GM23338 (cell line): ENCODE results near the gene SP6. TPM values are rescaled to one million over a fixed set of nuclear protein-coding genes. Genes with fewer than 3 reads are reported as not detected.
A peak's percentile ranks its signal among the peaks of the same experiment; 100 is the strongest.

Source experiments
- ATAC-seq: fragments of 200-7000 bp; cut with Tn5 transposase; 3 replicates; pipeline ENCODE4 v1.9.1; 2020
- DNase-seq: peaks from one replicate; pipeline ENCODE4 v3.0.0-alpha.2; 2015; ENCODE audit warnings: low spot score
- H2AFZ ChIP-seq: fragments of 200-600 bp; sonication (generic); 2 replicates; pipeline ENCODE4 v1.8.0; 2016; ENCODE audit warnings: antibody characterized with exemption, mild to moderate bottlenecking, moderate library complexity
- H3F3A ChIP-seq: fragments of 200-600 bp; sonication (generic); replicated peaks from 2 replicates; pipeline ENCODE4 v1.8.0; 2017; ENCODE audit warnings: antibody characterized with exemption, mixed run types, low read depth
- H3K27ac ChIP-seq: fragments of 200-600 bp; sonication (generic); 2 replicates; pipeline ENCODE4 v1.6.1; 2016; ENCODE audit warnings: low read depth
- H3K27me3 ChIP-seq: fragments of 200-600 bp; sonication (generic); 2 replicates; pipeline ENCODE4 v1.8.0; 2016; ENCODE audit warnings: mild to moderate bottlenecking, mixed run types, moderate library complexity; ENCODE audit not compliant: insufficient read depth
- H3K36me3 ChIP-seq: fragments of 200-600 bp; sonication (generic); 2 replicates; pipeline ENCODE4 v1.8.0; 2016; ENCODE audit warnings: mild to moderate bottlenecking; ENCODE audit not compliant: insufficient read depth
- H3K4me1 ChIP-seq: fragments of 200-600 bp; sonication (generic); 2 replicates; pipeline ENCODE4 v1.8.0; 2016; ENCODE audit warnings: mild to moderate bottlenecking, moderate library complexity; ENCODE audit not compliant: insufficient read depth
- H3K4me2 ChIP-seq: fragments of 200-600 bp; sonication (generic); 2 replicates; pipeline ENCODE4 v1.7.1; 2017; ENCODE audit warnings: mixed run types
- H3K4me3 ChIP-seq: fragments of 200-600 bp; sonication (generic); 2 replicates; pipeline ENCODE4 v1.6.1; 2016; ENCODE audit warnings: mixed run types
- H3K79me2 ChIP-seq: fragments of 200-600 bp; sonication (generic); replicated peaks from 2 replicates; pipeline ENCODE4 v1.8.0; 2017; ENCODE audit warnings: mild to moderate bottlenecking; ENCODE audit not compliant: insufficient read depth
- H3K9me2 ChIP-seq: fragments of 200-600 bp; sonication (generic); 2 replicates; pipeline ENCODE4 v1.8.0; 2017; ENCODE audit not compliant: insufficient read depth
- H4K20me1 ChIP-seq: fragments of 200-600 bp; sonication (generic); replicated peaks from 2 replicates; pipeline ENCODE4 v1.8.0; 2017; ENCODE audit warnings: mild to moderate bottlenecking; ENCODE audit not compliant: insufficient read depth
- H3K27ac Mint-ChIP-seq: 2 replicates; pipeline ENCODE4 v1.8.0; 2020; ENCODE audit warnings: inconsistent platforms, mild to moderate bottlenecking, moderate library complexity, mixed read lengths
- H3K27me3 Mint-ChIP-seq: 3 replicates; pipeline ENCODE4 v1.8.0; 2022; ENCODE audit warnings: low read depth, mild to moderate bottlenecking, moderate library complexity, mixed read lengths, inconsistent platforms; ENCODE audit not compliant: insufficient read depth, poor library complexity
- H3K36me3 Mint-ChIP-seq: 3 replicates; pipeline ENCODE4 v1.8.0; 2021; ENCODE audit warnings: low read depth, mild to moderate bottlenecking, inconsistent platforms, moderate library complexity, mixed read lengths
- H3K4me1 Mint-ChIP-seq: 3 replicates; pipeline ENCODE4 v1.8.0; 2020; ENCODE audit warnings: mild to moderate bottlenecking, inconsistent platforms, mixed read lengths
- H3K4me3 Mint-ChIP-seq: 3 replicates; pipeline ENCODE4 v1.8.0; 2021; ENCODE audit warnings: moderate library complexity, mild to moderate bottlenecking, inconsistent platforms, mixed read lengths
- H3K9me3 Mint-ChIP-seq: 3 replicates; pipeline ENCODE4 v1.8.0; 2020; ENCODE audit warnings: moderate library complexity, mild to moderate bottlenecking, inconsistent platforms, mixed read lengths
- CREB1 ChIP-seq: fragments of 250-450 bp; sonication (Bioruptor Pico); IDR thresholded peaks from 2 replicates; pipeline ENCODE4 v1.5.0; 2020; ENCODE audit warnings: low read depth, mild to moderate bottlenecking, moderate library complexity
- EZH2phosphoT487 ChIP-seq: fragments of 200-600 bp; sonication (generic); IDR thresholded peaks from one replicate; pipeline ENCODE4 v1.8.1; 2018; ENCODE audit warnings: antibody characterized with exemption; ENCODE audit not compliant: unreplicated experiment
- NANOG ChIP-seq: IDR thresholded peaks from 2 replicates; pipeline ENCODE4 v1.6.1; 2016; ENCODE audit warnings: antibody characterized with exemption, borderline replicate concordance
- POLR2AphosphoS5 ChIP-seq: IDR thresholded peaks from 2 replicates; pipeline ENCODE4 v1.6.1; 2016; ENCODE audit warnings: antibody characterized with exemption, low read depth
- STAT1 ChIP-seq: IDR thresholded peaks from one replicate; pipeline ENCODE4 v1.6.1; 2016; ENCODE audit warnings: antibody characterized with exemption; ENCODE audit not compliant: unreplicated experiment
- ZNF114 ChIP-seq: fragments of 250-450 bp; sonication (Bioruptor Pico); IDR thresholded peaks from 2 replicates; pipeline ENCODE4 v1.5.0; 2020; ENCODE audit warnings: mild to moderate bottlenecking, moderate library complexity
- polyA plus RNA-seq: library from polyadenylated mRNA; unstranded; fragments of >200 nt; fragmentation: Nextera tagmentation; extraction: Ambion mirVana; gene quantifications from 2 replicates; pipeline ENCODE4 v1.2.1, GENCODE V29; 2016
- total RNA-seq: library from RNA; depleted of rRNA; stranded (reverse); fragments of >200 nt; shearing (Covaris generic); gene quantifications from 2 replicates; pipeline ENCODE4 v1.2.3, GENCODE V29; 2014
- TF ChIP-seq, protein P1 (sequence below): IDR thresholded peaks from one replicate; pipeline ENCODE4 v1.6.1; 2018; ENCODE audit warnings: antibody characterized with exemption; ENCODE audit not compliant: unreplicated experiment
- TF ChIP-seq, protein P2 (sequence below): IDR thresholded peaks from 2 replicates; pipeline ENCODE4 v1.6.1; 2016; ENCODE audit warnings: antibody characterized with exemption
- TF ChIP-seq, protein P3 (sequence below): fragments of 250-450 bp; sonication (Bioruptor Pico); IDR thresholded peaks from 2 replicates; pipeline ENCODE4 v1.5.0; 2020; ENCODE audit warnings: mild to moderate bottlenecking, moderate library complexity

Gene SP6
- total and polyA plus RNA-seq, 2 experiments from 2014 or later: 0.13 to 1.0 TPM

DNA sequence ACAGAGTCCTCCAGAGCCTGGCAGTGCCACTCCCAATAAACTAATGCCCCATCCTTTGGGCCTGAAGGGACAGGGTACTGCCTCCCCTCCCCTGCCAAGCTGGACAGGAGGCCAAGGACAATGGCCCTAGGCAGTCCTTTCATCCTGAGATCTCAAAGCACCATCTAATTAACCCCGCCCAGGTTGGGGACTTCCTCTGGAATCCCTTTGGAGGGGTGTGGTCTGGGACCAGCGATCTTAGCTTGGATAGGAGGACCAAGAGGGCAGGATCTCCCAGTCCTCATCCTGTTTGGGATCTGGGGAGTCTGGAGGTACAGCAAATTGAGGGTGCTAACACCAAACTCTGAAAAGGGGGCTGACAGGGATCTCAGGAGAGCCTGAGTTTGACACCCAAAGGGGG, 18.2 kb upstream of the SP6 start:
- peak; percentile 59 for DNase-seq
- H2AFZ ChIP-seq: no peak overlapping the region
- H3K27ac ChIP-seq: no peak overlapping the region
- H3K4me3 Mint-ChIP-seq: no peak overlapping the region
- no peak overlapping the region for H3K4me3 ChIP-seq
- peaks cover 39% of the 10 kb centered on the region for H3K4me1 Mint-ChIP-seq
- H3K4me1 ChIP-seq: peaks cover 28% of the 10 kb centered on the region
- peaks cover 5% of the 10 kb centered on the region; the same call in 1 of the 2 replicates for H4K20me1 ChIP-seq
- H3F3A ChIP-seq: peaks cover 6% of the 10 kb centered on the region; the same call in 1 of the 2 replicates
- H3K36me3 Mint-ChIP-seq: no peaks in the 10 kb centered on the region
- no peaks in the 10 kb centered on the region for H3K9me2 ChIP-seq
- no peaks in the 10 kb centered on the region for H3K9me3 Mint-ChIP-seq
- H3K27ac Mint-ChIP-seq: no peak overlapping the region
- TF ChIP-seq, protein P1, sequence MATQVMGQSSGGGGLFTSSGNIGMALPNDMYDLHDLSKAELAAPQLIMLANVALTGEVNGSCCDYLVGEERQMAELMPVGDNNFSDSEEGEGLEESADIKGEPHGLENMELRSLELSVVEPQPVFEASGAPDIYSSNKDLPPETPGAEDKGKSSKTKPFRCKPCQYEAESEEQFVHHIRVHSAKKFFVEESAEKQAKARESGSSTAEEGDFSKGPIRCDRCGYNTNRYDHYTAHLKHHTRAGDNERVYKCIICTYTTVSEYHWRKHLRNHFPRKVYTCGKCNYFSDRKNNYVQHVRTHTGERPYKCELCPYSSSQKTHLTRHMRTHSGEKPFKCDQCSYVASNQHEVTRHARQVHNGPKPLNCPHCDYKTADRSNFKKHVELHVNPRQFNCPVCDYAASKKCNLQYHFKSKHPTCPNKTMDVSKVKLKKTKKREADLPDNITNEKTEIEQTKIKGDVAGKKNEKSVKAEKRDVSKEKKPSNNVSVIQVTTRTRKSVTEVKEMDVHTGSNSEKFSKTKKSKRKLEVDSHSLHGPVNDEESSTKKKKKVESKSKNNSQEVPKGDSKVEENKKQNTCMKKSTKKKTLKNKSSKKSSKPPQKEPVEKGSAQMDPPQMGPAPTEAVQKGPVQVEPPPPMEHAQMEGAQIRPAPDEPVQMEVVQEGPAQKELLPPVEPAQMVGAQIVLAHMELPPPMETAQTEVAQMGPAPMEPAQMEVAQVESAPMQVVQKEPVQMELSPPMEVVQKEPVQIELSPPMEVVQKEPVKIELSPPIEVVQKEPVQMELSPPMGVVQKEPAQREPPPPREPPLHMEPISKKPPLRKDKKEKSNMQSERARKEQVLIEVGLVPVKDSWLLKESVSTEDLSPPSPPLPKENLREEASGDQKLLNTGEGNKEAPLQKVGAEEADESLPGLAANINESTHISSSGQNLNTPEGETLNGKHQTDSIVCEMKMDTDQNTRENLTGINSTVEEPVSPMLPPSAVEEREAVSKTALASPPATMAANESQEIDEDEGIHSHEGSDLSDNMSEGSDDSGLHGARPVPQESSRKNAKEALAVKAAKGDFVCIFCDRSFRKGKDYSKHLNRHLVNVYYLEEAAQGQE: no peak
- TF ChIP-seq ZNF114 (CRISPR knock-in tag) (no peak), EZH2phosphoT487 (no peak), NANOG (no peak), POLR2AphosphoS5 (no peak)
- TF ChIP-seq, protein P2, sequence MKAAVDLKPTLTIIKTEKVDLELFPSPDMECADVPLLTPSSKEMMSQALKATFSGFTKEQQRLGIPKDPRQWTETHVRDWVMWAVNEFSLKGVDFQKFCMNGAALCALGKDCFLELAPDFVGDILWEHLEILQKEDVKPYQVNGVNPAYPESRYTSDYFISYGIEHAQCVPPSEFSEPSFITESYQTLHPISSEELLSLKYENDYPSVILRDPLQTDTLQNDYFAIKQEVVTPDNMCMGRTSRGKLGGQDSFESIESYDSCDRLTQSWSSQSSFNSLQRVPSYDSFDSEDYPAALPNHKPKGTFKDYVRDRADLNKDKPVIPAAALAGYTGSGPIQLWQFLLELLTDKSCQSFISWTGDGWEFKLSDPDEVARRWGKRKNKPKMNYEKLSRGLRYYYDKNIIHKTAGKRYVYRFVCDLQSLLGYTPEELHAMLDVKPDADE: no peak
- H3K4me2 ChIP-seq: no peak overlapping the region
- peaks cover 63% of the 10 kb centered on the region for H3K27me3 ChIP-seq
- ATAC-seq: no peak
- no peaks in the 10 kb centered on the region for H3K79me2 ChIP-seq
- no peaks in the 10 kb centered on the region for H3K36me3 ChIP-seq
- peaks cover 57% of the 10 kb centered on the region for H3K27me3 Mint-ChIP-seq

- no peak overlapping the region for H3K4me3 ChIP-seq
- H2AFZ ChIP-seq: no peak overlapping the region
- H4K20me1 ChIP-seq: peaks cover 5% of the 10 kb centered on the region; the same call in 1 of the 2 replicates
- peaks cover 53% of the 10 kb centered on the region for H3K27me3 ChIP-seq
- H3K36me3 ChIP-seq: no peaks in the 10 kb centered on the region
- H3K9me2 ChIP-seq: no peaks in the 10 kb centered on the region
- H3K4me2 ChIP-seq: no peak overlapping the region
- H3K79me2 ChIP-seq: no peaks in the 10 kb centered on the region
- Mint-ChIP-seq H3K4me3 (no peak overlapping the region; the same call in 2 of the 3 replicates), H3K4me1 (peaks cover 28% of the 10 kb centered on the region), H3K9me3 (no peaks in the 10 kb centered on the region), H3K36me3 (no peaks in the 10 kb centered on the region), H3K27me3 (peaks cover 49% of the 10 kb centered on the region), H3K27ac (no peak overlapping the region)
- TF ChIP-seq, protein P3, sequence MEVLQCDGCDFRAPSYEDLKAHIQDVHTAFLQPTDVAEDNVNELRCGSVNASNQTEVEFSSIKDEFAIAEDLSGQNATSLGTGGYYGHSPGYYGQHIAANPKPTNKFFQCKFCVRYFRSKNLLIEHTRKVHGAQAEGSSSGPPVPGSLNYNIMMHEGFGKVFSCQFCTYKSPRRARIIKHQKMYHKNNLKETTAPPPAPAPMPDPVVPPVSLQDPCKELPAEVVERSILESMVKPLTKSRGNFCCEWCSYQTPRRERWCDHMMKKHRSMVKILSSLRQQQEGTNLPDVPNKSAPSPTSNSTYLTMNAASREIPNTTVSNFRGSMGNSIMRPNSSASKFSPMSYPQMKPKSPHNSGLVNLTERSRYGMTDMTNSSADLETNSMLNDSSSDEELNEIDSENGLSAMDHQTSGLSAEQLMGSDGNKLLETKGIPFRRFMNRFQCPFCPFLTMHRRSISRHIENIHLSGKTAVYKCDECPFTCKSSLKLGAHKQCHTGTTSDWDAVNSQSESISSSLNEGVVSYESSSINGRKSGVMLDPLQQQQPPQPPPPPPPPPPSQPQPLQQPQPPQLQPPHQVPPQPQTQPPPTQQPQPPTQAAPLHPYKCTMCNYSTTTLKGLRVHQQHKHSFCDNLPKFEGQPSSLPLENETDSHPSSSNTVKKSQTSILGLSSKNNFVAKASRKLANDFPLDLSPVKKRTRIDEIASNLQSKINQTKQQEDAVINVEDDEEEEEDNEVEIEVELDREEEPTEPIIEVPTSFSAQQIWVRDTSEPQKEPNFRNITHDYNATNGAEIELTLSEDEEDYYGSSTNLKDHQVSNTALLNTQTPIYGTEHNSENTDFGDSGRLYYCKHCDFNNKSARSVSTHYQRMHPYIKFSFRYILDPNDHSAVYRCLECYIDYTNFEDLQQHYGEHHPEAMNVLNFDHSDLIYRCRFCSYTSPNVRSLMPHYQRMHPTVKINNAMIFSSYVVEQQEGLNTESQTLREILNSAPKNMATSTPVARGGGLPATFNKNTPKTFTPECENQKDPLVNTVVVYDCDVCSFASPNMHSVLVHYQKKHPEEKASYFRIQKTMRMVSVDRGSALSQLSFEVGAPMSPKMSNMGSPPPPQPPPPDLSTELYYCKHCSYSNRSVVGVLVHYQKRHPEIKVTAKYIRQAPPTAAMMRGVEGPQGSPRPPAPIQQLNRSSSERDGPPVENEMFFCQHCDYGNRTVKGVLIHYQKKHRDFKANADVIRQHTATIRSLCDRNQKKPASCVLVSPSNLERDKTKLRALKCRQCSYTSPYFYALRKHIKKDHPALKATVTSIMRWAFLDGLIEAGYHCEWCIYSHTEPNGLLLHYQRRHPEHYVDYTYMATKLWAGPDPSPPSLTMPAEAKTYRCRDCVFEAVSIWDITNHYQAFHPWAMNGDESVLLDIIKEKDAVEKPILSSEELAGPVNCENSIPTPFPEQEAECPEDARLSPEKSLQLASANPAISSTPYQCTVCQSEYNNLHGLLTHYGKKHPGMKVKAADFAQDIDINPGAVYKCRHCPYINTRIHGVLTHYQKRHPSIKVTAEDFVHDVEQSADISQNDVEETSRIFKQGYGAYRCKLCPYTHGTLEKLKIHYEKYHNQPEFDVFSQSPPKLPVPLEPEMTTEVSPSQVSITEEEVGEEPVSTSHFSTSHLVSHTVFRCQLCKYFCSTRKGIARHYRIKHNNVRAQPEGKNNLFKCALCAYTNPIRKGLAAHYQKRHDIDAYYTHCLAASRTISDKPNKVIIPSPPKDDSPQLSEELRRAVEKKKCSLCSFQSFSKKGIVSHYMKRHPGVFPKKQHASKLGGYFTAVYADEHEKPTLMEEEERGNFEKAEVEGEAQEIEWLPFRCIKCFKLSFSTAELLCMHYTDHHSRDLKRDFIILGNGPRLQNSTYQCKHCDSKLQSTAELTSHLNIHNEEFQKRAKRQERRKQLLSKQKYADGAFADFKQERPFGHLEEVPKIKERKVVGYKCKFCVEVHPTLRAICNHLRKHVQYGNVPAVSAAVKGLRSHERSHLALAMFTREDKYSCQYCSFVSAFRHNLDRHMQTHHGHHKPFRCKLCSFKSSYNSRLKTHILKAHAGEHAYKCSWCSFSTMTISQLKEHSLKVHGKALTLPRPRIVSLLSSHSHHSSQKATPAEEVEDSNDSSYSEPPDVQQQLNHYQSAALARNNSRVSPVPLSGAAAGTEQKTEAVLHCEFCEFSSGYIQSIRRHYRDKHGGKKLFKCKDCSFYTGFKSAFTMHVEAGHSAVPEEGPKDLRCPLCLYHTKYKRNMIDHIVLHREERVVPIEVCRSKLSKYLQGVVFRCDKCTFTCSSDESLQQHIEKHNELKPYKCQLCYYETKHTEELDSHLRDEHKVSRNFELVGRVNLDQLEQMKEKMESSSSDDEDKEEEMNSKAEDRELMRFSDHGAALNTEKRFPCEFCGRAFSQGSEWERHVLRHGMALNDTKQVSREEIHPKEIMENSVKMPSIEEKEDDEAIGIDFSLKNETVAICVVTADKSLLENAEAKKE (CRISPR knock-in tag): no peak
- TF ChIP-seq NANOG (no peak), STAT1 (no peak), CREB1 (CRISPR knock-in tag) (no peak)
- TF ChIP-seq, protein P2: no peak
- 0 out of 2 replicates have a peak, but pooled peaks cover under 1% of the 10 kb centered on the region for H3F3A ChIP-seq
- no peak overlapping the region for H3K27ac ChIP-seq
- peaks cover 17% of the 10 kb centered on the region for H3K4me1 ChIP-seq
- no peak for DNase-seq
- no peak for ATAC-seq
These were observed 17.0 kb upstream of the SP6 start for GRCh38 chr17:47867813-47868533.
